HS-27A (cell line): ENCODE results near the gene ASXL2.

ENCODE experiments used
- DNase-seq: peaks from one replicate; pipeline ENCODE4 v3.0.0-alpha.2; 2012; ENCODE audit warnings: low read depth, missing footprints

Gene ASXL2

DNA sequence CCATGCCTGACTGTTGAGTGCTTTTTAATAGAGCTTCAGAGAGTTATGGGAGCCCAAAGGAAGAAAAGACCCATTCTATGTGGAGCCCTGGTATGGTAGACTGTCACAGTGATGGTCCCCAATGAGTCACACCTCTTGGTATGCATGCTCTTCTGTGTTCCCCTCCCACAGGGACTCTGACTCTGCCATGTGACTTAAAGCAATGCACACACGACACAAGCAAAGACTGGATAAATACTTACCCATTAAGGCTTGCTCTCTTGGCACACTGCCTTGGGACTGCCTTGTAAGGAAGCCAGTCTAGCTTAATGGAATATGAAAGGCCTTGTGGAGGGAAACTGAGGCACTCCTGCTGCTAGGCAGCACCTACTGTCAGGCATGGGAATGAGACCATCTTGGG lies 188.2 kb downstream of the ASXL2 start:
- DNase-seq = peak; percentile 14

DNA sequence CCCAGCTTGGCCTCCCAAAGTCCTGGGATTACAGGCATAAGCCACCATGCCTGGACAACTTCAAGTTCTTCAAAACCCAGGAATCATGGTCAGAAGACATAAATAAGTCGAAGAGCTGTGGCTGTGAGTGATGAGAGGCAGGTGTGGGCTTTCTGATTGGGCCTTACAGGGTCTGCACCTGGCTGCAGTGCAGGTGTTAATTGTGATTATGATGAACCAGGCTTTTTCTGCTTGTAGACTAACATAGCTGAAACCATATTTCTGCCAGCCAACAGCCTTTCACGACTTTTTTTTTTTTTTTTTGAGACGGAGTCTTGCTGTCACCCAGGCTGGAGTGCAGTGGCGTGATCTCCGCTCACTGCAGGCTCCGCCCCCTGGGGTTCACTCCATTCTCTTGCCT lies 190.1 kb downstream of the ASXL2 start:
- no peak for DNase-seq

DNA sequence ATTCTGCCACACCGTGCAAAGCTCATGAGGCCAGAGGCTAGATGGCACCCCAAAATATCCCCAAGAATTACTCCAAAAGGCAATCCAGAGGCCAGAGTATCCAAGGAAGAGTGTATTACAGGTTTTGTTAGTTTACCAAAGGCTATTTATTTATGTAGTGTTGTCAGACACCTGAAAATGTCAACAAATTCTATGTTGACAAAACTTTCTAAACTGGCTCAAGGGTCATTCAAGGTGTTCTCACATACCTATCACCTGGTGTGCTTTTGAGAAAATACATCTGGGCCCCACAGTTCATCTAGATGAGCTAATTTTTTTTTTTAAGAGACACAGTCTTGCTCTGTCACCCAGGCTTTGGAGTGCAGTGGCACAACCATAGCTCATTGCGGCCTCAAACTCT lies 192.5 kb downstream of the ASXL2 start:
- no peak for DNase-seq

DNA sequence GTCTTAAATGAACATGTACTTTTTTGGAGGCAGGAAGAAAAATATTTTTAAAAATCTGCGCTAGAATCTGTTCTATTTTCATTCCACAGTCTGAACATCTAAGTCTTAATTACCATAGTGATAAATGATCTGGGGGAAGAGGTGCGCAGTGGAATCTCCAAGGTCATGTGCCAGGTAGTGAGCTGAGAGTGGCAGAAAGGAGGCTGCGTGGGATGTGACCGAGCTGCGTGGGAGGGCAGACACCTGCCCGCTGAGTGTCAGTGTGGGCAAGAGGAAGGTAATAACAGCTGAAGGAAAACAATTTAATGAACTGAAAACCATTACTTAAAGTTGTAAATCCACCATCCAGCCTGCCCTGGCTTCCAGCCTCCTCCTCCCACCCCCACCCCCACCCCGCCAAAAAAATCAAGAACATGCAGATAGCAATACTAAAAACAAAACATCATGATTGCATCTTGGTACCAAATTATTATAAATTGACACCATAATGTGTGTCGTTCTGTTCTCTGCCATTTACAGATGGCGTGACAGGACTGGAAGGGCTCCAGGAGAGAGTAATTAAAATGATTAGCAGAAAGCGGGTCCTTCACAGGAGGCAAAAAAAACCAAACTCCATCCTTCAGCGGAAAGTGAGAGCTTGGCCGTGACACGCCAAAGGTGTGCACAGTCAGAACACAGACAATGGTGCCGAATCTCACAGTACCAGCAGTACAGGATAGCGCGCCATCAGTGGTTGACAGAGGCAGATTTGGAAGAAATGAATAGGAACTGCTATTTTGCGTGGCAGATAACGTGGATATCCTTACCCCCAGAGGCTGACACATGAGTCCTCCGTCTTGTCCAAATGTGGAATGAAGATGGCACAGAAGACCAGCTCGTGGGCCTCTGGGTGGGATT lies 193.5 kb downstream of the ASXL2 start:
- no peak for DNase-seq
